Eye (tissue), 1 donor: ENCODE data around the gene IL17C.

Experiments used
- DNase-seq: peaks from one replicate; pipeline ENCODE4 v3.0.0-alpha.2; 2015

IL17C gene

DNA sequence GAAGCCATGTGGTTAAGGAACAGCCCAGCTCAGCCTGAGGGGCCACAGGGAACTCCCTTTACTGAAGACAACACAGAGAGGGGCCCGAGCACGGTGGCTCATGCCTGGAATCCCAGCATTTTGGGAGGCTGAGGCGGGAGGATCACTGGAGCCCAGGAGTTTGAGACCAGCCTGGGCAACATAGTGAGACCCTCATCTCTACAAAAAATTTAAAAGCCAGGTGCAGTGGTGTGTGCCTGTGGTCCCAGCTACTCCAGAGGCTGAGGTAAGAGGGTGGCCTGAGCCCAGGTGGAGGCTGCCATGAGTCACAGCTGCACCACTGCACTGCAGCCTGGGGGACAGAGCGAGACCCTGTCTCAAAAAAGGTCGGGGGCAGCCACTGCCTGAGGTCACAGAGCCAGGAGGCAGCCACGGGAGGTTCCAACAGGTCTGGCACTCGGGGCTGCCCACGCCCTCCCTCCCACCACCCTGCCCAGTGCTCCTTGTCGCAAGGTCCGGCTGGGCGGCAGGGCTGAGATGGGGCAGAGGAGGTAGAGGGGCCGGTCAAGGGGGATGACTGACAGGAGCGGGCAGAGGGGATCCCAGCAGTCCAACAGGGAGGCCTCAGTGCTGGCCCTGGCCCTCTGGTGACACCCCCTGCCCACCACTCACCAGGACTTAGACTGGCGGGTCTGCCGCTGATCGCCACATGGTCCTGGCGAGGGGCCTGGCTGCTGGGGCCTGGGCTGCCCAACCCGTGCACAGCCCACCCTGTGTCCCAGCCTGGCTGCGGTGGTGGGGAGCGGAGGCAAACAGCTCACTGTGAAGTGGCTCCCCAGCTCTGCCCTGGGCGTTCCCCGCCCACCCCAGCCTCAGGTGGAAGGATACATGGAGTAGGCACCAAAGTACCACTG lies 9.1 kb downstream of the IL17C start:
- DNase-seq = no peak

- no peak for DNase-seq
These were observed 11.0 kb downstream of the IL17C start for GRCh38 chr16:88649195-88649923.

- DNase-seq = peak; percentile 76
These were observed 11.8 kb downstream of the IL17C start for GRCh38 chr16:88649924-88650748.

GRCh38 chr16:88650749-88651275 lies 12.4 kb downstream of the IL17C start, which contains the start of gene CYBA:
TSS of gene CYBA (minus strand) at chr16:88651053. CDS start at chr16:88651013, 40 bp downstream.
- peak; percentile 58 for DNase-seq

DNA sequence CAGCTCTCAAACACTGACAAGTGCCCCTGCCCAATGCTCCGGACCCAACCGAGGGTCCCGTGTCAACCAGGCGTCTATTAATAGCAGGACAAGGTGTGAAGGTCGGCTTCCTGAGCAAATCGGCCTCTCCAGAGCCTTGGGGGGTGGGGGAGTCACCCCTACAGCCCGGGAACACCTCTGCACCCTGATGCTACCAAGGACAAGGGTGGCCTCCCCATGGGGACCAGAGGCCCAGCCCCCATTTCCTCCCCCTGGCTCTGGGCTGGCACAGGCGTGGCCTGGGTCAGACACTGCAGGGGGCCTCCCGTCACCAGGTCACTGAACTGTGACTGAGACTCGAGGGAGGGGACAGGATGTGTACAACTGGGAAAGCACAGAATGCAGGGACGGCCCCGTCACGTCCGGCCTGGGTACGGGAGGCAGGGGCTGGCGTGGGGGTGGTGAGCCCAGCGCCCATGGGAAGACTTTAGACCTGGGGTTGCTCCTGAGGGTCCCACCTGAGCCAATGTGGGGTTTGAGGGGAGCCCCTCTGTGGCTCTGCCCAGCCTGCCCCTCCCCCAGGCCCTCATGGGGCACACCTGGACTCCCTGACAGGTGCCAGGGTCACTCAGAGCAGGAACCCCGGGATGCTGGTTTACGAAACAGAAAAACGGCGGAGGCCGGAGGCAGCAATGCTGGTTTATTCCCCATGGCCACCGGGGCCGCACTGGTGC lies 13.1 kb downstream of the IL17C start:
- DNase-seq = peak; percentile 52

GRCh38 chr16:88651989-88652761 lies 13.8 kb downstream of the IL17C start:
- DNase-seq = no peak

- DNase-seq = no peak
These were observed 14.3 kb downstream of the IL17C start for GRCh38 chr16:88652762-88653063.

- DNase-seq = no peak
These were observed 14.7 kb downstream of the IL17C start for GRCh38 chr16:88653101-88653500.

DNA sequence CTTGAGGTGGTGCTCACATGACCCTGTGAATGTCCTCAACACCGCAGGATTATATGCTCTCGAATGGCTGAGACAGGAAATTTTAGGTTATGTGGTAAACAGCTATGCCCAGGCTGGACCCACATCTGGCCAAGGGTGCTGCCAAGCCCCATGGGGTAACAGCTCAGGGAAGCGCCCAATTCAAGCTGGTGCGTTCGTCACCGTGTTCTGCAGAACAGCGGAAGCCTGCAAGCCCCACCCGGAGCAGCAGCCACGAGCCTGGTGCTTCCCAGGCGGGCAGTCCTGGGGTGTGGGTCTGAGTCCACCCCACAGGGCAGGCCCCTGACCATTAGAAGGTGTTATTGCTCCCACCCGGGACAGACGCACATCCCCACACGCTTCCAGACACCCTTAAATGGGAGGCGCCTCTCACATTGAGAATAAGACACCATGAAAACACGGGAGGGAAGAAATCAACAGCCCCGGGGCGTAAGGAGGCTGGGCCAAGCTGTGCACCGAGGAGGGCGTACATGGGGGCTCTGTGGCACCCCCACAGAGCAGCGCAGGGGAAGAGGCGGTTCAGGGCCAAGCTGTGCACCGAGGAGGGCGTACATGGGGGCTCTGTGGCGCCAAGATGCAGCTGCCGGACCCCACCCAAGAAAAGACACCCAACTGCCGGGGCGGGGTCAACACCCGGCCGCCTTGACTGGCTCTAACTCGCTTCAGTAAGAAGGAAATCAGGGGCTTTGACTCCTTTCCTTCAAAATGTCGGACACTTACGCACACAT lies 15.4 kb downstream of the IL17C start:
- DNase-seq = no peak

DNA sequence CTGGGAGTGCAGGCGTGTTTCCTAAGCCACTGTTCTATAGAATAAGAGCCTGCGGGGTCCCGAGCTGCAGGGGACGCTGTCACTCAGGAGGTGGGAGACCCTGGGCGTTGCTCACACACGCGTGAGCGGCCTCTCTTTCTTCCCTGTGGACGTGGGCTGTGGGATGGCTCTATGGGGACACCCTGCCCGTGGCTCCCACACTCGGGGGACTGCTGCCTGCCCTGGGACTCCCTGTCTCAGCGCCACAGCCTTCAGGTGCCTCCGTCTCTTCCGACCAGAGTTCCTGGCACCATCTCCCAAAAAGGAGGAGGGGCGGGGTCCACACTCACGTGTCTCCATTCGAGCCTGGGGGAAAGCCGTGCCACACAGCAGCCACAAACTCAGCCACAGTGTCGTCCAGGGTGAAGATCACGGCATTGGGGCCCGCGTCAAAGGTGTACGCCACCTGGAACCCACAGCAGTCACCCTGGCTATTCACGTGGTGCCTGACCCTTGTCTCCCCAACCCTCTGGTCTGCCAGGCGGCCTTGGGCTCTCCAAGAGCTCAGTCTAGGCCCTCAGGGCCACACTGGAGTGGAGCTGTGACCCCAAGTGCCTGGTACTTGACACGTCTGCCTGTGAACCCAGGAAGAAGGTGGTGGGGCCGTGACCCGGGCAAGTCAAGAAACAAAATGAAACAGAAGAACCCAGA lies 16.1 kb downstream of the IL17C start:
- no peak for DNase-seq

GRCh38 chr16:88655053-88655732 lies 16.8 kb downstream of the IL17C start:
- no peak for DNase-seq

GRCh38 chr16:88655733-88656281 lies 17.4 kb downstream of the IL17C start:
- DNase-seq = no peak

DNA sequence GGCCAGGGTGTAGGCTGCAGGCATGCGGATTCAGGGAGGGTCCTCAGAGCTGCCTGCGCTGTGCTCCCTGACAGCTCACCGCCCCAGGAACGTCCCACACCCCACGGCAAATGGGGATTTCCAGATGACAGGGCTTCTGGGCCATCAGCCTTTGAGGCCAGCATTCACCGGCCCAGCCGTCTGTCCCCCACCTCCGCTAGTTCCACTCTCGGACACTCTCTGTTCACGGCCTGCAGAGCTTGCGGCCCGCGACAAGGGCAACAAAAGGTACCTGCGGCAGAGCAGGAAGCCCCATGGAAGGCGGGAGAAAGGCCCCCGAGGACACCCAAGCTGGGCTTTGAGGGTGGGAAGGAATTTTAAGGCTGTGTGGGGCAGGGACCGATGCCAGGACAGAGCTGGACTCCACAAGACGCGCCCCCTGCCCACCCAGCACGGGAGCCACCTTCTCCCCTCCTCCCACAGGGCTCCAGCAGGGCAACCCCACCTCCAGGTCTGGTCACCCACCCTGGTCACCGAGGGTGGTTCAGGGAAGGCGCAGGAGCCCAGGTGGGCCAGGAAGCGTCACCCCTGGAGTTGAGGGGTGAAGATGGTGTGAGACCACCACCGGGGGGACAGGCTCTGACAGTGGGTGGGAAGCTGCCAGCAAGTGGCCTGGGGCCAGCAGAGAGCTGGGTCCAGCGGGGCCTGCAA lies 18.1 kb downstream of the IL17C start:
- DNase-seq = no peak

- no peak for DNase-seq
These were observed 19.0 kb downstream of the IL17C start for GRCh38 chr16:88657371-88657770.

GRCh38 chr16:88658714-88659113 lies 20.3 kb downstream of the IL17C start:
- no peak for DNase-seq

GRCh38 chr16:88659160-88659559 lies 20.8 kb downstream of the IL17C start:
- DNase-seq = no peak

DNA sequence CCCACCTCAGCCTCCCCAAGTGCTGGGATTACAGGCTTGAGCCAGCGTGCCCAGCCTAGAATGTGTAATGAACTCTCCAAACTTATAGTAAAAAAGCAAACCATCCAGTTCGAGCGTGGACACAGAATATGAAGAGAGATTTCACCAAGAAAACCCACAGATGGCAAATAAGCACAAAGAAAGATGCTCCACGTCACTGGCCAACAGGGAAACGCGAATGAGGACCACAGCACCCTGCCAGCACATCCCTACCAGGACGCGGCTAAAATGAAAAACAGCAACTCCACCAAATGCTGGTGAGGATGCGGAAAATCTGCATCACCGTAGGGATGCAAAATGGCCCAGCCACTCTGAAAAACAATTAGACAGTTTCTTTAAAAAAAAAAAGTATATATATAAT lies 23.1 kb downstream of the IL17C start:
- no peak for DNase-seq

DNA sequence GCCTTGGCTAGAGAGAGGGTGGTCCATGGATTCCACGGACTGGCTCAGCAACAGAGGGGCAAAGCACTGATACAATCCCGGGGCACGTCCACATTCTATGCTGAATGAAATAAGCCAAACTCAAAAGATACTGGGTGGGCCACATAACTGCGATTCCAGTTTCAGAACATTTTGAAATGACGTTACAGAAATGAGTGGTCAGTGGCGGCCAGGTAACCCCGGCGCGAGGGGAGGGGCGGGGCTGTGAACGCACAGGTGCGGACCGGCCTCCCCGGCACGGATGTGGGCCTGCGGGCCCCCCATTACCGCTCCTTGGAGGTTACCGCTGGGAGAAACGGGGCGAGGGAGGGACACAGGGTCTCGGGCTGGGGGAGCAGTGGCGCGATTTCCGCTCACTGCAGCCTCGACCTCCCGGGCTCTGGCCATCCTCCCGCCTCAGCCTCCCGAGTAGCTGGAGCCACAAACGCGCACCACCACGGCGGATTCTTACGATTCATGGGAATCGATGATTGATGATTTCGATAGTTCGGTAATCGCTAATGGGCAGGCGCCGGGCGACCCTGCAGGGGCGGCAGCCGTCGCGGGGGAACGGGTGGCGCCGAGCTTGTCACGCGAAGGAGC lies 24.0 kb downstream of the IL17C start:
- peak; percentile 34 for DNase-seq
